Right lung (tissue), 10 donors: ENCODE data around the gene PTN. TPM values are rescaled to one million over a fixed set of nuclear protein-coding genes. Genes with fewer than 3 reads are reported as not detected.

Experiments
- DNase-seq, 2 donors: peaks; one replicate each; pipeline ENCODE4 v3.0.0-alpha.2; 2013
- long read RNA-seq, 8 donors: transcript quantifications; one replicate each; lab custom pipeline, GENCODE V29; 2026
- polyA plus RNA-seq, 5 donors: library from polyadenylated mRNA; unstranded; fragments of 120-200 nt; gene quantifications; one replicate each; pipeline versions ENCODE4 v1.2.1 to v1.2.3, GENCODE V29; 2013; ENCODE audit warnings: inconsistent platforms in 1 of 5, low replicate concordance in 1 of 5; ENCODE audit not compliant: insufficient read length in 5 of 5, insufficient read depth in 1 of 5

Gene PTN, protein sequence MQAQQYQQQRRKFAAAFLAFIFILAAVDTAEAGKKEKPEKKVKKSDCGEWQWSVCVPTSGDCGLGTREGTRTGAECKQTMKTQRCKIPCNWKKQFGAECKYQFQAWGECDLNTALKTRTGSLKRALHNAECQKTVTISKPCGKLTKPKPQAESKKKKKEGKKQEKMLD
- 10 to 100 TPM; 57.3 to 94.3 (median 76.4) TPM for polyA plus RNA-seq
- long read RNA-seq, donor 1, transcript PTN-201 (5 exons, 1,614 nt) = major isoform, 23 of 56 reads
- long read RNA-seq, donor 1, partial matches to known transcripts = 33 of 56 reads
- long read RNA-seq, donor 1, other reads (novel, unspliced or antisense) = 0 of 56 reads
- long read RNA-seq, donor 2, transcript PTN-201 (5 exons, 1,614 nt) = major isoform, 27 of 27 reads
- long read RNA-seq, donor 2, partial matches to known transcripts = 0 of 27 reads
- long read RNA-seq, donor 2, other reads (novel, unspliced or antisense) = 0 of 27 reads
- long read RNA-seq, donor 3, transcript PTN-201 (5 exons, 1,614 nt) = major isoform, 18 of 53 reads
- long read RNA-seq, donor 3, partial matches to known transcripts = 35 of 53 reads
- long read RNA-seq, donor 3, other reads (novel, unspliced or antisense) = 0 of 53 reads
- long read RNA-seq, donor 4, transcript PTN-201 (5 exons, 1,614 nt) = major isoform, 19 of 26 reads
- long read RNA-seq, donor 4, partial matches to known transcripts = 7 of 26 reads
- long read RNA-seq, donor 4, other reads (novel, unspliced or antisense) = 0 of 26 reads
- long read RNA-seq, donor 5, transcript PTN-201 (5 exons, 1,614 nt) = major isoform, 45 of 107 reads
- long read RNA-seq, donor 5, partial matches to known transcripts = 62 of 107 reads
- long read RNA-seq, donor 5, other reads (novel, unspliced or antisense) = 0 of 107 reads
- long read RNA-seq, donor 6, transcript PTN-201 (5 exons, 1,614 nt) = major isoform, 31 of 43 reads
- long read RNA-seq, donor 6, partial matches to known transcripts = 12 of 43 reads
- long read RNA-seq, donor 6, other reads (novel, unspliced or antisense) = 0 of 43 reads
- long read RNA-seq, donor 7, transcript PTN-201 (5 exons, 1,614 nt) = major isoform, 23 of 23 reads
- long read RNA-seq, donor 7, partial matches to known transcripts = 0 of 23 reads
- long read RNA-seq, donor 7, other reads (novel, unspliced or antisense) = 0 of 23 reads
- long read RNA-seq, donor 8, transcript PTN-201 (5 exons, 1,614 nt) = major isoform, 9 of 32 reads
- long read RNA-seq, donor 8, partial matches to known transcripts = 16 of 32 reads
- long read RNA-seq, donor 8, other reads (novel, unspliced or antisense) = 7 of 32 reads

DNA sequence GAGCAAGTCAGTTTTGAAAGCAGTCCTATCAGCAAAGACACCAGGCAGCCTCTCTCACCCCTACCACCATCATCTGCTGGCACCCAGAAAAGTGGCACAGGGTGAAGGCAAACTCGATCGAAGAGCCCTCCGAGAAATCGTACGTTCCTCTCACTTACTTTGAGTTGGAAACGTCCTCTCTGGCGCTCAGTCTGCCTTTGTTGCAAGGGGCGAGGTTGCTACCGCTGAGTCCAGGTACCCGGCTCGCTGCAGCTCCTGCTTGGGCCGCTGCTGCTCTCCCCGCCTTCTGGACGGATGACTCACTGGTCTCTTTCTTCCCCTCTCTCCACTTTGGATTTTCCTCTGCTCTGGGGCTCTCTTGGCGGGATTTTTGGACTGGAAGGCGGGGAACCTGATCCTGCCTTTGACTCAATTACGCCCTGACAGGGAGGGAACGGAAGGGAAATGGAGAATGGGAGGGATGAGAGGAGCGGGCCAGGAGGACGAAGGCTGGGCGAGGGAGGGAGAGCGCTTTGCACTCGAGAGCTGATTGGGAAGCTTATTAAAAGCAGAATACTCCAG lies at the start of gene PTN:
TSS of gene PTN (minus strand) at position 453 of the 561 bp plus-strand sequence. CDS start 88,760 bp downstream, outside the sequence.
- DNase-seq = peak; percentile 51 to 56

- no peak for DNase-seq
Observed at GRCh38 chr7:137390076-137390475, 46.5 kb upstream of the PTN start.

DNA sequence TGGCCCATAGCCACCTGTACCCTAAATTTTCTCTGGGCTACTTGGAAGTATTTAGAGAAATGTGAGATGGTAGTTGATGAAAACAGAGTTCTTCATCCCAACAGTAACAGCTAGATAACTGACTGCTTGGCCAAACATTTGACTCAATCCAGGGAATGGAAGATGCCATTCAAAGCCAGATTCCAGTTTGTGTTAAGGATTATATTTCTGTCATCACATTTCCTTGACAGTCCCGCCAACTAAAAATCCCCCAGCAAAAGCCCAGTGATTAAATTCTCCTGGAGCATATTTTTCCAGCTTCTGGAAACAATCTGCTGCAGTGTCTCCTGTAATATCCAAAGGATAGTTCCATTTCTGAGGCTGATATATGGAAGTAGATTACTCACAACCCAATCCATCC lies 45.4 kb upstream of the PTN start:
- DNase-seq = no peak

- DNase-seq = no peak
Observed at GRCh38 chr7:137386966-137387365, 43.4 kb upstream of the PTN start.

- DNase-seq = no peak
Observed at GRCh38 chr7:137381045-137381444, 37.5 kb upstream of the PTN start.

DNA sequence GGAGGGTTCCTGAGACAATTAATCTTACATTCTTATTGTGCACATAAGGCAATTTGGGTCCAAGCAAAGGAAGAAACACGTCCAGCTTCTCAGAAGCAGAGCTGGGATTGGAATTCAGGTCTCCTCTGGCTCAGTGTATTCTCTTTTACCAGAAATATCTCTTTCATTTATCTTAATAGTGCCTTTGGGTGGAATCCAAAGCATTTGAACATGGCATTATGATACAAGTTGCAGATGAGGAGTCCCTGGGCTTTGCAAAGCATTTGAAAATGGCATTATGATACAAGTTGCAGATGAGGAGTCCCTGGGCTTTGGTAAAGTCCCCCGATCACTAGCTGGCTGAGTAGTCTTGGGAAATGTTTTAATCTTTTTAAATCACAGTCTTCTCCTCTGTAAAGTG lies 30.0 kb upstream of the PTN start:
- DNase-seq = no peak

DNA sequence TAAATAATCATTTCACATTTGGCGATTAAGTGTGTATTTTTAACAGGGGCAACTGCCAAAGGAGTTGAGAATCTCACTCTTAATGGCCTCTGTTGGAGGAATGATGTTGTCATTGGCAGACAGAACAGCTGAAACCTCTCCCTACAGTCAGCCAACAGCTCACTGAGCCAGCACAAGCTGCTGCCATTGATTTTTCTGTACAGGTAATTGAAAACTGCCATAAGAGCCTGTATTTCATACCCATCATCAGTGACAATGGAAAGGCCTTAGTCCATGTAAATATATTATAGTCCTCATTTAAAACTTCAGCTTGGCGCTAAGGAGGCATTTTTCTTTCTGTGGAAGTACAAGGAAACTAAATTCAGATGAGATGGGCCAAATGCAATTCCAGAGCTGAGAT lies 28.1 kb upstream of the PTN start:
- no peak for DNase-seq

- no peak for DNase-seq
Observed at GRCh38 chr7:137366995-137367394, 23.5 kb upstream of the PTN start.

GRCh38 chr7:137363683-137364082 lies 20.1 kb upstream of the PTN start:
- DNase-seq = no peak

DNA sequence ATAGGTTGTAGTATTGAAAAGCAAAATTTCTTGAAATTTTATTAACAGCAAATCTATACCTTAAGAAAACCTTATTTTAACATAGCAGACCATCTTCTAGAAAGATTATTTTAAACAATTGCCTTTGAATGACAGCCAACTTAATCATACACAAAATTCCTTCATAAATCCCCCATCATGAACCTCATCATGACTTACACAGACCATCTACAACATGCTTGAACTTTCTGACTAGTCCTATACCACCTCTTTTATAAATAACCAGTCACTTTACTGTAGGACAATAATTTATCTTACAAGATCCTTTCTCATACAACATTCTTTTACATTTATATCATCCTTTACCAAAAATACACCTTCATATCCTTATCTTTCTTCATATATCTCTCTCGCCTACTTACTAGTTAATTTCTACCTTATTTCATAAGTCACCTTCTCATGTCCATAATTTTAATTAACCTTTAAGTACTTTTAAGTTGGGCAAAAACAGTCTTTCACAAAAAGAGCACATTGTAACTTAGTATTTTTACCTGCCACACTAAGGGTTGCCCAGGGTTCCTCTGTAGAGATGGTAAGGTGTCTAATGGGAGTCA lies 16.6 kb upstream of the PTN start:
- no peak for DNase-seq

DNA sequence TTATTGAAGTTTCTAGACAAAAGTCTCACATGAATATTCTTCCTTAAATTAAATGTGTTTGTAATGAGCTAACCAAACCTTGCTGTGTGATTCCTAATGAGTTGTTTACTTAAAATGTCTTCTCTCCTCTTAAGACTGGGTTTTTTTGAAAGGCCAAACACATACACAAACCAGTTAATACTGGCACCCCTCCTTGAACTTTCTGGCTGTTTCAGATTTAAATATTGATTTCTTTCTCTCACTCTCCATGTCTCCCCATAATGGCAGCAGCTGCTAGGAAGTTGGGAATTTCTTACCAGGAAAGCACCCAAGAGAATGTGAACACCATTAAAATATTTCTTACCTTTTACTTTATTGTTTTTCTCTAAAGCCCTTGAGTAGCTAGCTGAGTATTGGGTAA lies 11.4 kb upstream of the PTN start:
- DNase-seq = no peak

DNA sequence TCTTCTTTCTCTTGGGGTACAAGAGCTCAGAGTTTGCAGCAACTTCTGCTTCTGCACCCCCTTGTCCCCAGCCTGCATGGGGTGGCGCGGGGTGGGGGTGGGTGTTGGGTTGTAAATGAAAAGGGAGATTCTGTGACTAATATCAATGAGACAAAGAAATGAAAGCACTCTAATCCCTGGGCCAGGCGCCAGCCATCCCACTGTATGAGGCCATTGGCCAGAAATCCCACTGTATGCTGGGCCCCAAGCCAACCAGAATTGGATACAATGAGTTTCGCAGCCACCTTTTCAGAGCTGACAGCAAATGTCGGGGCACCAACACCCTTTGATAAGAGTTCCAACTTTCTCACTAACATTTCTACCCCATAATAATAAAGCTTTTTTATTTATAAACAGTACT lies 10.9 kb upstream of the PTN start:
- peak; percentile 60 to 63 for DNase-seq

- DNase-seq = no peak
Observed at GRCh38 chr7:137351941-137352340, 8.4 kb upstream of the PTN start.

- DNase-seq = no peak
Observed at GRCh38 chr7:137345799-137346449, 2.4 kb upstream of the PTN start.

DNA sequence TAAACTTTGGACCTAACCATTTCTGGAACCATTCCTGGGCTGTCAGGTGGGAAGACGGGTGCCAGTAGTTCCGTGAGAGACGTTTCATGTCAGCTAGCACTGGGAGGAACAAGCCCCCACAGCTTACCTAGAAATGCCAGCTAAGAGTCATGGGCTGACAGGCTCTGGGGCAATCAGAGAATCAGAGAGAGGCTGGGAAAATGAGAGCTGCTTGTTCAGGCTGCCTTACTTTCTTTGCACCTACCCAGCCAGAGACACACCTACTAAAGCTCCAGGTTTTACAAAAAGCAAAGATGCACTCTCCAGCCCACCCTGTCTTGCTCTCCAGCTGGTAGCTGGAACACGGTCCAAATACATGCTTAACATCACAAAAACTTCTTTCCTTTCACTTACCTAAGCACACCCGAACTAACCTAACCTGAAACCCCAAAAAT lies 688 bp downstream of the PTN start:
- no peak for DNase-seq

DNA sequence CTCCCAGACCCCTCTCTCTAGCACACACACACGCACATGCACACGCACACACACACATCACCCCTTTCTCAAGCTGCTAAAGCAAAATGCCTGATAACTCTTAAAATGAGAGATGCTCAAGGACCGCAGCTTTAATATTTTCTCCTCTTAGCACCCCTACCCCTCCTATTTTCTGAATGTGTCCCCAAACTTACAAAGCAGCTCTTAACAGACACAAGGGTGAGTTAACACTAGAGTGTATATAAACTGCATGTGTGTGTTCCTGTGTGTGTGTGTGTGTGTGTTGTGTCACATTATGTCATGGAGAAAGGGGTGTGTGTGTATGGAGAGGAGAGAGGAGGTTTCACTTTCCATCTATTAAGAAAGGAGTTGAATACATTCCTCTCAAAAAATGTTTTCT lies 1.3 kb downstream of the PTN start:
- peak in 1 of 2 donors; percentile 20 for DNase-seq

DNA sequence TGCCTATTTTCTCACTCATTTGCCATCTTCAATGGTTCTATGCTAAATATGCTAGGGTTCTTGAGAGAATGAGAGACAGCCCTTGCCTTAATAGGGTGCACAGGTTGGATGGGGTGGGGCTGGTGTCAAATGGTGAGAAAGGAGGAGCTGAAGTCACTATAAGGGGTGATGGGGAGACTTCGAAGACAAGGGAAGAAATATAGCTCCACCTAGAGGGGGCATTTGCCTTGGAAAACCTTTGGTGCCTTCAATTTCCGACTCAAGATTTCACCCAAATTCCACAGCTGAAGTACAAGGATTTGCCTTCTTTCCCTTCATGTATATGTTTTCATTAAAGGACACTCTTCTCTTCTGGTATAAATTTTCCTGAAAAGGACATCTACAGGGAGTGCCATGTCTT lies 5.6 kb downstream of the PTN start:
- no peak for DNase-seq

GRCh38 chr7:137335814-137336213 lies 7.7 kb downstream of the PTN start:
- DNase-seq = no peak

DNA sequence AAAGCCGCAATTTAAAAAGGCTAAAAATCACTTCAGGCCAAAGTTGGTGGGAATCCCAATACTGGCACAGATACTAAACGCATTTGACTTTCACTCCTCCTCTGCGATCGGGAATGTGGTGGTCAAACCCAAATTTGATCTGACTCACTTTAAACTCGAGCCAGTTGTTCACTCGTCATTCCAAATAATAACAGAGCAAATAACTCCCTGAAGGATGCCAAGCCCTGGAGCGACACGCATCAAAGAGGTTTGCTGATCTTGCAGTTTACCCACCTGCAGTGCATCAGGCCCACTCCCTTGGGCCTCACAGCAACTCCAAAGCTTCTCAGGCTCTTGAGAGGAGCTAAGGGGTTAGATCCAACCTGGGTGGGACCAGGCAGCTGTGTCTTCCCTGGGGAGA lies 12.2 kb downstream of the PTN start:
- DNase-seq = no peak

GRCh38 chr7:137329411-137329810 lies 14.1 kb downstream of the PTN start:
- DNase-seq = no peak
